ENCODE results near the gene BAMBI. TPM values are rescaled to one million over a fixed set of nuclear protein-coding genes. Genes with fewer than 3 reads are reported as not detected.

BAMBI gene
- total and polyA plus RNA-seq, 2 of the 8 experiments (the other 6 are each of a cell fraction or from before 2014, with no cell fraction given) = 5.6 to 26.4 TPM

DNA sequence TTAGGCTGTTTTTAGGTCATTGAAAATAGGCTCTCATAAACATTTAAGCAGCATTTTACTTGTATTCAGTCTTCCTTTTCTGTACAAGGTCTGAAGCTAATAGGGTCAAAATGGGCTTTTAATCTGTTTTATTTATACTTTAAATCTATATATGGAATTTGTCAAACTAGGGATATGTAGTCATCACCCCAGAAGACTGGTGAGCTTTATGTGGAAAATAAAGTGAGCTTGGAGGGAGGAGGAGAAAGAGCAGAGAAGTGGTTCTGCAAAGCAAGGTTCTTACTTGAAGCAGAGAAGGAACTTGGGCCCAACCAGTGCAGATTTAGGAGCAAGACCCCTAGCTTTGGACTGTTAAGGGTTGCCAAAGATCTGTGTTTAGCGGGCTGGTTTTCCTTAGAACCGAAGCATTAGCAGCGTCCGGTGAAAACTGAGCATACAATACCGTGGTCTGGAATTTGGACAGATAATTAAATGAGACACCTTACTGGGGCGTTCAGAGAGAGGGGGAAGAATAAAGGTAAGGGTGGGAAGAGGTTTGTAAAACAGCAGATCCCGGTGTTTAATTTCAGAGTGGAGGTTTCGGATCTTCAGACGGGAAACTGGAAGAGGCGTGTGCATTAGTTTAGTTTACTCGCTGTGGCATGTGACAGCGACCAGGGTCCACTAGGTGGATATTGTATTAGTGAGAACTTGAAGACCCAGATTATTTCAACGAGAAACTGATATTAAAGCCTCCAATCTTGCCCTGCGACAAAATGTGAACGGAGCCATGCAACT is 2.4 kb downstream of the BAMBI start (continued):
- TF ChIP-seq, protein P1, sequence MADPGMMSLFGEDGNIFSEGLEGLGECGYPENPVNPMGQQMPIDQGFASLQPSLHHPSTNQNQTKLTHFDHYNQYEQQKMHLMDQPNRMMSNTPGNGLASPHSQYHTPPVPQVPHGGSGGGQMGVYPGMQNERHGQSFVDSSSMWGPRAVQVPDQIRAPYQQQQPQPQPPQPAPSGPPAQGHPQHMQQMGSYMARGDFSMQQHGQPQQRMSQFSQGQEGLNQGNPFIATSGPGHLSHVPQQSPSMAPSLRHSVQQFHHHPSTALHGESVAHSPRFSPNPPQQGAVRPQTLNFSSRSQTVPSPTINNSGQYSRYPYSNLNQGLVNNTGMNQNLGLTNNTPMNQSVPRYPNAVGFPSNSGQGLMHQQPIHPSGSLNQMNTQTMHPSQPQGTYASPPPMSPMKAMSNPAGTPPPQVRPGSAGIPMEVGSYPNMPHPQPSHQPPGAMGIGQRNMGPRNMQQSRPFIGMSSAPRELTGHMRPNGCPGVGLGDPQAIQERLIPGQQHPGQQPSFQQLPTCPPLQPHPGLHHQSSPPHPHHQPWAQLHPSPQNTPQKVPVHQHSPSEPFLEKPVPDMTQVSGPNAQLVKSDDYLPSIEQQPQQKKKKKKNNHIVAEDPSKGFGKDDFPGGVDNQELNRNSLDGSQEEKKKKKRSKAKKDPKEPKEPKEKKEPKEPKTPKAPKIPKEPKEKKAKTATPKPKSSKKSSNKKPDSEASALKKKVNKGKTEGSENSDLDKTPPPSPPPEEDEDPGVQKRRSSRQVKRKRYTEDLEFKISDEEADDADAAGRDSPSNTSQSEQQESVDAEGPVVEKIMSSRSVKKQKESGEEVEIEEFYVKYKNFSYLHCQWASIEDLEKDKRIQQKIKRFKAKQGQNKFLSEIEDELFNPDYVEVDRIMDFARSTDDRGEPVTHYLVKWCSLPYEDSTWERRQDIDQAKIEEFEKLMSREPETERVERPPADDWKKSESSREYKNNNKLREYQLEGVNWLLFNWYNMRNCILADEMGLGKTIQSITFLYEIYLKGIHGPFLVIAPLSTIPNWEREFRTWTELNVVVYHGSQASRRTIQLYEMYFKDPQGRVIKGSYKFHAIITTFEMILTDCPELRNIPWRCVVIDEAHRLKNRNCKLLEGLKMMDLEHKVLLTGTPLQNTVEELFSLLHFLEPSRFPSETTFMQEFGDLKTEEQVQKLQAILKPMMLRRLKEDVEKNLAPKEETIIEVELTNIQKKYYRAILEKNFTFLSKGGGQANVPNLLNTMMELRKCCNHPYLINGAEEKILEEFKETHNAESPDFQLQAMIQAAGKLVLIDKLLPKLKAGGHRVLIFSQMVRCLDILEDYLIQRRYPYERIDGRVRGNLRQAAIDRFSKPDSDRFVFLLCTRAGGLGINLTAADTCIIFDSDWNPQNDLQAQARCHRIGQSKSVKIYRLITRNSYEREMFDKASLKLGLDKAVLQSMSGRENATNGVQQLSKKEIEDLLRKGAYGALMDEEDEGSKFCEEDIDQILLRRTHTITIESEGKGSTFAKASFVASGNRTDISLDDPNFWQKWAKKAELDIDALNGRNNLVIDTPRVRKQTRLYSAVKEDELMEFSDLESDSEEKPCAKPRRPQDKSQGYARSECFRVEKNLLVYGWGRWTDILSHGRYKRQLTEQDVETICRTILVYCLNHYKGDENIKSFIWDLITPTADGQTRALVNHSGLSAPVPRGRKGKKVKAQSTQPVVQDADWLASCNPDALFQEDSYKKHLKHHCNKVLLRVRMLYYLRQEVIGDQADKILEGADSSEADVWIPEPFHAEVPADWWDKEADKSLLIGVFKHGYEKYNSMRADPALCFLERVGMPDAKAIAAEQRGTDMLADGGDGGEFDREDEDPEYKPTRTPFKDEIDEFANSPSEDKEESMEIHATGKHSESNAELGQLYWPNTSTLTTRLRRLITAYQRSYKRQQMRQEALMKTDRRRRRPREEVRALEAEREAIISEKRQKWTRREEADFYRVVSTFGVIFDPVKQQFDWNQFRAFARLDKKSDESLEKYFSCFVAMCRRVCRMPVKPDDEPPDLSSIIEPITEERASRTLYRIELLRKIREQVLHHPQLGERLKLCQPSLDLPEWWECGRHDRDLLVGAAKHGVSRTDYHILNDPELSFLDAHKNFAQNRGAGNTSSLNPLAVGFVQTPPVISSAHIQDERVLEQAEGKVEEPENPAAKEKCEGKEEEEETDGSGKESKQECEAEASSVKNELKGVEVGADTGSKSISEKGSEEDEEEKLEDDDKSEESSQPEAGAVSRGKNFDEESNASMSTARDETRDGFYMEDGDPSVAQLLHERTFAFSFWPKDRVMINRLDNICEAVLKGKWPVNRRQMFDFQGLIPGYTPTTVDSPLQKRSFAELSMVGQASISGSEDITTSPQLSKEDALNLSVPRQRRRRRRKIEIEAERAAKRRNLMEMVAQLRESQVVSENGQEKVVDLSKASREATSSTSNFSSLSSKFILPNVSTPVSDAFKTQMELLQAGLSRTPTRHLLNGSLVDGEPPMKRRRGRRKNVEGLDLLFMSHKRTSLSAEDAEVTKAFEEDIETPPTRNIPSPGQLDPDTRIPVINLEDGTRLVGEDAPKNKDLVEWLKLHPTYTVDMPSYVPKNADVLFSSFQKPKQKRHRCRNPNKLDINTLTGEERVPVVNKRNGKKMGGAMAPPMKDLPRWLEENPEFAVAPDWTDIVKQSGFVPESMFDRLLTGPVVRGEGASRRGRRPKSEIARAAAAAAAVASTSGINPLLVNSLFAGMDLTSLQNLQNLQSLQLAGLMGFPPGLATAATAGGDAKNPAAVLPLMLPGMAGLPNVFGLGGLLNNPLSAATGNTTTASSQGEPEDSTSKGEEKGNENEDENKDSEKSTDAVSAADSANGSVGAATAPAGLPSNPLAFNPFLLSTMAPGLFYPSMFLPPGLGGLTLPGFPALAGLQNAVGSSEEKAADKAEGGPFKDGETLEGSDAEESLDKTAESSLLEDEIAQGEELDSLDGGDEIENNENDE (IDR thresholded peaks at IDR 0.05; ENCODE audit: insufficient replicate concordance, low read length) = no peak
- TF ChIP-seq RAD21 (IDR thresholded peaks at IDR 0.05 in 1 of 2, conservative IDR thresholded peaks at IDR 0.05 in 1 of 2; ENCODE audit: low read depth in 2 of 2, low read length in 2 of 2) = 0 out of 4 replicates have a peak, but pooled peaks of 1 of the 2 experiments have one; percentile 8
- TF ChIP-seq, protein P2, sequence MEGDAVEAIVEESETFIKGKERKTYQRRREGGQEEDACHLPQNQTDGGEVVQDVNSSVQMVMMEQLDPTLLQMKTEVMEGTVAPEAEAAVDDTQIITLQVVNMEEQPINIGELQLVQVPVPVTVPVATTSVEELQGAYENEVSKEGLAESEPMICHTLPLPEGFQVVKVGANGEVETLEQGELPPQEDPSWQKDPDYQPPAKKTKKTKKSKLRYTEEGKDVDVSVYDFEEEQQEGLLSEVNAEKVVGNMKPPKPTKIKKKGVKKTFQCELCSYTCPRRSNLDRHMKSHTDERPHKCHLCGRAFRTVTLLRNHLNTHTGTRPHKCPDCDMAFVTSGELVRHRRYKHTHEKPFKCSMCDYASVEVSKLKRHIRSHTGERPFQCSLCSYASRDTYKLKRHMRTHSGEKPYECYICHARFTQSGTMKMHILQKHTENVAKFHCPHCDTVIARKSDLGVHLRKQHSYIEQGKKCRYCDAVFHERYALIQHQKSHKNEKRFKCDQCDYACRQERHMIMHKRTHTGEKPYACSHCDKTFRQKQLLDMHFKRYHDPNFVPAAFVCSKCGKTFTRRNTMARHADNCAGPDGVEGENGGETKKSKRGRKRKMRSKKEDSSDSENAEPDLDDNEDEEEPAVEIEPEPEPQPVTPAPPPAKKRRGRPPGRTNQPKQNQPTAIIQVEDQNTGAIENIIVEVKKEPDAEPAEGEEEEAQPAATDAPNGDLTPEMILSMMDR (IDR thresholded peaks at IDR 0.05; ENCODE audit: control extremely low read depth in 1 of 3, insufficient read depth in 1 of 3, low read depth in 1 of 3, low read length in 3 of 3) = peak in 2 of 3 experiments; percentile 18; a peak in 3 of 4 replicates

All from H1 (cell line).